ENCODE results near the gene EFTUD2. TPM values are rescaled to one million over a fixed set of nuclear protein-coding genes. Genes with fewer than 3 reads are reported as not detected.

Gene EFTUD2
- total RNA-seq, 3 donors from 2014 or later (not counting 1 experiment from before 2014, with no cell fraction given) = 135 to 178 (median 164) TPM

DNA sequence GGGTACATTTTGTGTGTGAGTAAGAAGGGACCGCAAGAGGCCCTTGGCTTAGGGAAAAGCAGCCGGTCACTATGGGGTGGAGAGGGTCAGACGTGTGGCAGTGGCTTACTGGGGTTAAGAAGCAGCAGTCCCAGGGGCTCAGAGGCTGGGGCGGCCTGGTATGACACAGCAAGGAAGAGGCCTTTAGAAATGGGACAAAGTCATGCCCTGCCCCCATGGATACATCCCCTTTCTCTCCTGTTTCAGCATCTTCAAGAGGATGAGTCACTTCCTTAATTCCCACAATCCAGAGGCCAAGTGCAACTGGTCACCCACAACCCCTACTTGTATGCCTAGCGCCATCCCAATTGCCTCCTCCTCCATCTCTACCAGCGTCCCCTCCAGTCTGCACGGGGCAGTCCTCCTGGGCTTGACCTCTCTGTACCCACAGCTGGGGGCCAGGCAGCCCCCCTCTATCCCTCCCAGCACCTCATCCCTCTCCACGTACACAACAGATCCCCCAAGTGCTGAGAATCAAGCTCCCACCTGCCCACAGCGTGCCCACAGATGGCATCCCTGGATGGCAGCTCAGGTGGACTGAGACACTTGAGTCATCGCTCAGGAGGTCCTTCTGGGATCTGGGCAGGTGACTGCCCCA is 6.9 kb upstream of the EFTUD2 start:
- WGBS (ENCODE audit: insufficient coverage) = 82% methylated on average over 10 of the region's 10 CpGs

GRCh38 chr17:44905006-44906000 is 6.1 kb upstream of the EFTUD2 start:
- peaks cover 0 to 1% of the 10 kb centered on the region in 2 donors for H3K4me1 Mint-ChIP-seq
- Histone ChIP-seq H3K4me3 (ENCODE audit: low read length) (no peak overlapping the region), H3K27ac (ENCODE audit: low read length) (no peak overlapping the region), H3K36me3 (ENCODE audit: control insufficient read depth, insufficient read depth, low read length) (no peaks in the 10 kb centered on the region), H3K9me3 (ENCODE audit: control insufficient read depth, insufficient read depth, low read length) (no peaks in the 10 kb centered on the region), H3K4me1 (ENCODE audit: control insufficient read depth, insufficient read depth, low read length) (no peaks in the 10 kb centered on the region), H3K27me3 (ENCODE audit: control insufficient read depth, insufficient read depth, low read length) (no peaks in the 10 kb centered on the region)
- no peak overlapping the region for H3K27ac Mint-ChIP-seq
- H3K36me3 Mint-ChIP-seq = no peaks in the 10 kb centered on the region
- DNase-seq (no peak), ATAC-seq (no peak)
- intact Hi-C loops (cut with micrococcal nuclease) = no loop called here
- peaks cover 6 to 11% of the 10 kb centered on the region in 2 donors for H3K27me3 Mint-ChIP-seq (ENCODE audit: low read depth in 2 of 2)
- TF ChIP-seq, protein P1, sequence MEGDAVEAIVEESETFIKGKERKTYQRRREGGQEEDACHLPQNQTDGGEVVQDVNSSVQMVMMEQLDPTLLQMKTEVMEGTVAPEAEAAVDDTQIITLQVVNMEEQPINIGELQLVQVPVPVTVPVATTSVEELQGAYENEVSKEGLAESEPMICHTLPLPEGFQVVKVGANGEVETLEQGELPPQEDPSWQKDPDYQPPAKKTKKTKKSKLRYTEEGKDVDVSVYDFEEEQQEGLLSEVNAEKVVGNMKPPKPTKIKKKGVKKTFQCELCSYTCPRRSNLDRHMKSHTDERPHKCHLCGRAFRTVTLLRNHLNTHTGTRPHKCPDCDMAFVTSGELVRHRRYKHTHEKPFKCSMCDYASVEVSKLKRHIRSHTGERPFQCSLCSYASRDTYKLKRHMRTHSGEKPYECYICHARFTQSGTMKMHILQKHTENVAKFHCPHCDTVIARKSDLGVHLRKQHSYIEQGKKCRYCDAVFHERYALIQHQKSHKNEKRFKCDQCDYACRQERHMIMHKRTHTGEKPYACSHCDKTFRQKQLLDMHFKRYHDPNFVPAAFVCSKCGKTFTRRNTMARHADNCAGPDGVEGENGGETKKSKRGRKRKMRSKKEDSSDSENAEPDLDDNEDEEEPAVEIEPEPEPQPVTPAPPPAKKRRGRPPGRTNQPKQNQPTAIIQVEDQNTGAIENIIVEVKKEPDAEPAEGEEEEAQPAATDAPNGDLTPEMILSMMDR (IDR thresholded peaks at IDR 0.05) = no peak
- WGBS (ENCODE audit: insufficient coverage) = 86% methylated on average over 9 of the region's 9 CpGs
- no peak overlapping the region for H3K4me3 Mint-ChIP-seq
- no peaks in the 10 kb centered on the region for H3K9me3 Mint-ChIP-seq

More for the DNA sequence above, 6.9 kb upstream of the EFTUD2 start:
- DNase-seq = no peak
- Mint-ChIP-seq H3K36me3 (no peaks in the 10 kb centered on the region), H3K4me1 (peaks cover 0 to 6% of the 10 kb centered on the region in 2 donors), H3K27me3 (ENCODE audit: low read depth in 2 of 2) (peaks cover 10 to 12% of the 10 kb centered on the region in 2 donors), H3K27ac (no peak overlapping the region), H3K9me3 (no peaks in the 10 kb centered on the region), H3K4me3 (no peak overlapping the region)
- Histone ChIP-seq H3K9me3 (ENCODE audit: control insufficient read depth, insufficient read depth, low read length) (no peaks in the 10 kb centered on the region), H3K4me1 (ENCODE audit: control insufficient read depth, insufficient read depth, low read length) (peaks cover 3% of the 10 kb centered on the region), H3K36me3 (ENCODE audit: control insufficient read depth, insufficient read depth, low read length) (no peaks in the 10 kb centered on the region), H3K4me3 (ENCODE audit: low read length) (no peak overlapping the region), H3K27me3 (ENCODE audit: control insufficient read depth, insufficient read depth, low read length) (peaks cover 2% of the 10 kb centered on the region), H3K27ac (ENCODE audit: low read length) (no peak overlapping the region)
- no peak for ATAC-seq
- TF ChIP-seq, protein P1 (IDR thresholded peaks at IDR 0.05) = no peak
- intact Hi-C loops (cut with micrococcal nuclease) = no loop called here

GRCh38 chr17:44904001-44904984 is 5.0 kb upstream of the EFTUD2 start:
- no peaks in the 10 kb centered on the region for H3K9me3 Mint-ChIP-seq
- Histone ChIP-seq H3K27me3 (ENCODE audit: control insufficient read depth, insufficient read depth, low read length) (no peaks in the 10 kb centered on the region), H3K27ac (ENCODE audit: low read length) (no peak overlapping the region), H3K4me3 (ENCODE audit: low read length) (no peak overlapping the region), H3K36me3 (ENCODE audit: control insufficient read depth, insufficient read depth, low read length) (no peaks in the 10 kb centered on the region), H3K4me1 (ENCODE audit: control insufficient read depth, insufficient read depth, low read length) (peaks cover 8% of the 10 kb centered on the region), H3K9me3 (ENCODE audit: control insufficient read depth, insufficient read depth, low read length) (no peaks in the 10 kb centered on the region)
- DNase-seq (no peak), ATAC-seq (no peak)
- no peak overlapping the region for H3K27ac Mint-ChIP-seq
- no peak overlapping the region for H3K4me3 Mint-ChIP-seq
- H3K27me3 Mint-ChIP-seq (ENCODE audit: low read depth in 2 of 2) = peaks cover 6 to 11% of the 10 kb centered on the region in 2 donors
- intact Hi-C loops (cut with micrococcal nuclease) = no loop called here
- 93% methylated on average over 35 of the region's 35 CpGs for WGBS (ENCODE audit: insufficient coverage)
- H3K4me1 Mint-ChIP-seq = peaks cover 6 to 11% of the 10 kb centered on the region in 2 donors
- no peaks in the 10 kb centered on the region for H3K36me3 Mint-ChIP-seq
- TF ChIP-seq, protein P1 (IDR thresholded peaks at IDR 0.05) = no peak

All from natural killer cell (primary cell).